Activated CD4-positive, alpha-beta memory T cell treated with anti-CD3 and anti-CD28 coated beads, Interleukin-2, amount 10 ng/mL, durations not matched to agents 7 days and 5 days (primary cell): ENCODE measurements around the gene IDH3B. TPM values are rescaled to one million over a fixed set of nuclear protein-coding genes. Genes with fewer than 3 reads are reported as not detected.
"Not testable (repeated sequence)": the region's sequence is repeated elsewhere in the genome, so short reads cannot be mapped to it uniquely, and the experiment has no call there.

Experiments used
- CTCF ChIA-PET: fragments of 350-600 bp; sonication (Branson Sonifier 250); formaldehyde crosslinking; loops from one replicate; lab custom pipeline; 2021; ENCODE audit warnings: antibody characterized with exemption, inconsistent platforms; lab: Charles Lee
- POLR2A ChIA-PET: fragments of 350-600 bp; sonication (Branson Sonifier 250); formaldehyde crosslinking; loops from one replicate; lab custom pipeline; 2021; ENCODE audit warnings: antibody characterized with exemption; lab: Charles Lee
- DNase-seq: peaks from one replicate; pipeline ENCODE4 v3.0.0-alpha.2; 2020
- H3K27ac Mint-ChIP-seq: one replicate; pipeline ENCODE4 v1.8.0; 2021; ENCODE audit warnings: mild to moderate bottlenecking, mixed read lengths
- H3K27me3 Mint-ChIP-seq: one replicate; pipeline ENCODE4 v1.8.0; 2021; ENCODE audit warnings: mixed read lengths
- H3K36me3 Mint-ChIP-seq: one replicate; pipeline ENCODE4 v1.8.0; 2021; ENCODE audit warnings: low read depth, mixed read lengths
- H3K4me1 Mint-ChIP-seq: one replicate; pipeline ENCODE4 v1.8.0; 2021; ENCODE audit warnings: mixed read lengths
- H3K4me3 Mint-ChIP-seq: one replicate; pipeline ENCODE4 v1.8.0; 2021; ENCODE audit warnings: mild to moderate bottlenecking, mixed read lengths
- H3K9me3 Mint-ChIP-seq: one replicate; pipeline ENCODE4 v1.8.0; 2021; ENCODE audit warnings: mixed read lengths
- total RNA-seq, 2 experiments: library from RNA; stranded (reverse); gene quantifications; one replicate each; pipeline ENCODE4 v1.2.3, GENCODE V29; 2021

Gene IDH3B
- total RNA-seq, 2 experiments from 2014 or later: 78.8 to 82.2 TPM

GRCh38 chr20:2692036-2692885, 28.2 kb upstream of the IDH3B start, which contains the start of gene EBF4:
EBF4 (plus strand) TSS chr20:2692780; CDS start chr20:2693646, 866 bp downstream.
- peak within 1 kb of the TSS; percentile 32 for H3K27ac Mint-ChIP-seq
- H3K4me3 Mint-ChIP-seq: peak within 1 kb of the TSS; percentile 78
- peaks cover 26% of the 10 kb centered on the region for H3K4me1 Mint-ChIP-seq
- no peaks in the 10 kb centered on the region for H3K9me3 Mint-ChIP-seq
- POLR2A ChIA-PET: interaction anchor here (1.5 kb wide), 1 partner anchor 49 kb away, joined by 5 read pairs; no protein-coding TSS in a partner anchor
- H3K27me3 Mint-ChIP-seq: peaks cover 51% of the 10 kb centered on the region
- DNase-seq: no peak
- H3K36me3 Mint-ChIP-seq: peaks cover 3% of the 10 kb centered on the region
- CTCF ChIA-PET: no interaction called here

DNA sequence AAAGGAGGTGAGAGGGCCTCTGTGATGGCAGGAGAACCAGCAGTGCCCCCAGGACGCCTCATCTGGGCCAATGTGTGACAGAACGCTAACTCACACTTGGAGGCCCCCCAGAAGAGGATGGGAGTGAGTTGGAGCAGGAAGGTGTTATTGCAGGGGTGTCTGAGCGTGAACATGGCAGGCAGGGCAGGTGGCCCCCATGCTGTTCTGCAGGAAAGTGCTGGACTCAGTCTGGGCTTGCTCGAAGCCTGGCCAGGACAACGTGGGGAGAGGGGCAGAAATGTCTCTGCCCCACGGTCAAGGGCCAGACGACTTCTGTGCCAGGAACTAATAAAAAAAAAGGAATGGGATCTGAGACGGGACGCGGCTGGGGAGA, 27.6 kb upstream of the IDH3B start:
- H3K9me3 Mint-ChIP-seq: no peaks in the 10 kb centered on the region
- ChIA-PET CTCF (no interaction called here), POLR2A (interaction anchor here (1.5 kb wide), 1 partner anchor 50 kb away, joined by 5 read pairs; no protein-coding TSS in a partner anchor)
- DNase-seq: no peak
- peaks cover 3% of the 10 kb centered on the region for H3K36me3 Mint-ChIP-seq
- peak overlapping the region; percentile 78 for H3K4me3 Mint-ChIP-seq
- no peak overlapping the region for H3K27ac Mint-ChIP-seq
- peaks cover 47% of the 10 kb centered on the region for H3K27me3 Mint-ChIP-seq
- peaks cover 26% of the 10 kb centered on the region for H3K4me1 Mint-ChIP-seq

DNA sequence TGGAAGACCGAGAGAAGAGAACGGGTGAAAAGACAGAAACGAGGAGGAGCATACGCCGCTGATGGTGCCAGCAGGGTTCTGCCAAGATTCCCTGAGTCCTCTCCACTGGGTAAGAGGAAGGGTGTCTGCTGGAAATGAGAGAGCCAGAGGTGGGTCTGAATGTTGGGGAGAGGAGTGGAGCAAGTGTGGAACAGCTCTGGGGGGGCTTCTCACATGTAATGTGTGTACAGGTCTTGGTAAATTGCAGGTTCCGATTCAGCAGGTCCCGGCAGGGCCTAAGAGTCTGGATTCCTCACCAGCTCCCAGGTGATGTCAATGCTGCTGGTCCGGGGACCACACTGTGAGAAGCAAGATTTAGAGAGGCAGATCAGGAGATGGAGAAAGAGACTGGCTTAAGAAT, 27.1 kb upstream of the IDH3B start:
- Mint-ChIP-seq H3K4me1 (peaks cover 26% of the 10 kb centered on the region), H3K36me3 (peaks cover 3% of the 10 kb centered on the region), H3K4me3 (peak overlapping the region; percentile 78), H3K27me3 (peaks cover 47% of the 10 kb centered on the region), H3K27ac (no peak overlapping the region), H3K9me3 (no peaks in the 10 kb centered on the region)
- POLR2A ChIA-PET: no interaction called here
- DNase-seq: no peak
- CTCF ChIA-PET: no interaction called here

DNA sequence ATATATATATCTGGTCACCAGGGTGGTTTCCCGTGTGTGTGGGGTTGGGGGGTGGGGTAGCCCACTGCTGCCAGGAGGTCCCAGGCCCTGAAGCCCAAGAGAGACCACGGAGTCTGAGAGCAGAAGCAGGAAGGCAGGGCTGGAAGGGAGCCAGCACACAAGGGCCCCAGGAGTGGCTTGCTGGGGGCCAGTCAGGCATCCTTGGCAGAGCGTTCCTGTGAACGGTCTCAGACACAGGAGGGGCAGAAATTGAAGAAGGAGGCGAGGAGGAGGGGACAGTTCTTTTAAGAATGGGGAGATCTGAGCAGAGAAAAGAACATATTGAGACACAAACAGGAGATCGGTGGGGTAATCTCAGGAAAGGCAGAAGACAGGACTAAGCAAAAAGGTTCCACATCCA, 26.7 kb upstream of the IDH3B start:
- CTCF ChIA-PET: no interaction called here
- no peak for DNase-seq

DNA sequence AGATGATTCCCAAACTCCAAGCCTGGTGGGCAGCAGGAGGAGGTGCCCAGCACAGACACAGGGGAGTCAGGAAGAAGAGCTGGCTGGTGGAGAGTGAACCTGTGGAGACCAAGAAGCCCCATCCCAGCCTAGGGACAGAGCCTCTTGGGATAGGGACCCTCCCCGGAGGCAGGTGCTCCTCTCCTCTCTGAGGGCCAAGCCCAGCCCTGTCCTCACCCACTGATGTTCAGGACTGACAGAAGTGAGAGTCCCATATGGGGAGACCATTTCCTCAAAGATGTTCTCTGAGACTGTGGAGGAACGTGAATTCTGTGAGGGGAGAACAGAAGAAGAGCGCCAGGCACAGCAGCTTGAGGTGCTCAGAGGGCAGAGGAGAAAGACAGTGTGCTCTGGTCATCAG, 26.2 kb upstream of the IDH3B start:
- no peak overlapping the region for H3K27ac Mint-ChIP-seq
- H3K9me3 Mint-ChIP-seq: no peaks in the 10 kb centered on the region
- DNase-seq: no peak
- peaks cover 3% of the 10 kb centered on the region for H3K36me3 Mint-ChIP-seq
- ChIA-PET POLR2A (interaction anchor here (1.0 to 3.2 kb wide), 2 partner anchors 38 to 51 kb away, joined by 3 to 11 read pairs; partner anchors contain the start of gene NOP56), CTCF (interaction anchor here (3.0 to 4.0 kb wide), 2 partner anchors 52 to 54 kb away, joined by 24 to 29 read pairs; no protein-coding TSS in a partner anchor)
- peaks cover 46% of the 10 kb centered on the region for H3K27me3 Mint-ChIP-seq
- H3K4me3 Mint-ChIP-seq: no peak overlapping the region
- H3K4me1 Mint-ChIP-seq: peaks cover 26% of the 10 kb centered on the region

More for the DNA sequence above, 26.7 kb upstream of the IDH3B start:
- peaks cover 3% of the 10 kb centered on the region for H3K36me3 Mint-ChIP-seq
- peaks cover 46% of the 10 kb centered on the region for H3K27me3 Mint-ChIP-seq
- no peaks in the 10 kb centered on the region for H3K9me3 Mint-ChIP-seq
- no peak overlapping the region for H3K27ac Mint-ChIP-seq
- peaks cover 26% of the 10 kb centered on the region for H3K4me1 Mint-ChIP-seq
- peak overlapping the region; percentile 78 for H3K4me3 Mint-ChIP-seq
- POLR2A ChIA-PET: no interaction called here

DNA sequence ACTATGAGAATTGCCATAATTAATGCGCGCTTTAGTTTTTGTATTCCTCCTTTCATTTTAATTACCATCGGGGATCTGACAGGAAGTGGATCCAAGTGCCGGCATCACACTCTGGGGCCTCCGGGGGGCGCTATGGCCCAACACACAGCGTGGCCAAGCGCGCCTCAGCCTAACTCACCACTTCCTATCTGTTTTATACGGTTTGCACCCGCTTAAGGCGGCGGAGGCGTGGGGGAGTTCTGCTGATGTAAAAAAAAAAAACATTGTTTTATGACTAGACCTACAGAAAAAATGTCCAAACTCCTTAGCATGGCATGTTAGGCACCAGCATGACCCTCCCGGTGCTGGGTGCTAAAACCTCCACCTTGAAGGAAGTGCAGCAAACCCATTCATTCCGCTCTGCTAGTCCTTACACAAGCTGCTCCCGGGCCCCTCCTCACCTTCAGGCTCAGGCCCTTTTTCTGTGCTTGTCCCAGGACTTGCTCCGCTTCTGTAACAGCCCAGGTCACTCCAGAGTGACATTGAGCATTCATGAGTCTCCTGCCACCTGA, 24.1 kb upstream of the IDH3B start:
- peaks cover 3% of the 10 kb centered on the region for H3K36me3 Mint-ChIP-seq
- H3K4me3 Mint-ChIP-seq: peak overlapping the region; percentile 32
- CTCF ChIA-PET: interaction anchor here (1.0 to 4.0 kb wide), 14 partner anchors 11 to 180 kb away, joined by 3 to 29 read pairs (median 4); no protein-coding TSS in a partner anchor
- H3K9me3 Mint-ChIP-seq: no peaks in the 10 kb centered on the region
- H3K27ac Mint-ChIP-seq: peak overlapping the region; percentile 21
- DNase-seq: peak; percentile 88
- H3K27me3 Mint-ChIP-seq: peaks cover 36% of the 10 kb centered on the region
- POLR2A ChIA-PET: interaction anchor here (1.2 to 3.2 kb wide), 5 partner anchors 12 to 64 kb away, joined by 5 to 12 read pairs (median 6); partner anchors contain the start of gene NOP56
- H3K4me1 Mint-ChIP-seq: peaks cover 26% of the 10 kb centered on the region

- H3K4me1 Mint-ChIP-seq: peaks cover 26% of the 10 kb centered on the region
- no peak overlapping the region for H3K27ac Mint-ChIP-seq
- peaks cover 3% of the 10 kb centered on the region for H3K36me3 Mint-ChIP-seq
- POLR2A ChIA-PET: interaction anchor here (1.2 to 3.2 kb wide), 4 partner anchors 11 to 54 kb away, joined by 5 to 12 read pairs (median 8); partner anchors contain the start of gene NOP56
- DNase-seq: no peak
- CTCF ChIA-PET: interaction anchor here (0.9 to 4.0 kb wide), 12 partner anchors 12 to 181 kb away, joined by 3 to 29 read pairs (median 4); no protein-coding TSS in a partner anchor
- H3K4me3 Mint-ChIP-seq: no peak overlapping the region
- peaks cover 40% of the 10 kb centered on the region for H3K27me3 Mint-ChIP-seq
- H3K9me3 Mint-ChIP-seq: no peaks in the 10 kb centered on the region
These were observed 23.5 kb upstream of the IDH3B start for GRCh38 chr20:2687514-2687913.

GRCh38 chr20:2684817-2685216, 20.8 kb upstream of the IDH3B start:
- CTCF ChIA-PET: interaction anchor here (1.8 kb wide), 1 partner anchor 56 kb away, joined by 7 read pairs; no protein-coding TSS in a partner anchor
- H3K27ac Mint-ChIP-seq, H3K36me3 Mint-ChIP-seq, DNase-seq, H3K9me3 Mint-ChIP-seq, H3K4me3 Mint-ChIP-seq: not testable (repeated sequence)
- Mint-ChIP-seq H3K4me1 (peaks cover 15% of the 10 kb centered on the region), H3K27me3 (peaks cover 25% of the 10 kb centered on the region)
- POLR2A ChIA-PET: interaction anchor here (0.8 to 2.0 kb wide), 3 partner anchors 21 to 44 kb away, joined by 3 to 7 read pairs (median 3); partner anchors contain the start of gene IDH3B

GRCh38 chr20:2682040-2682439, 18.0 kb upstream of the IDH3B start:
- H3K36me3 Mint-ChIP-seq, H3K4me1 Mint-ChIP-seq, H3K27ac Mint-ChIP-seq, DNase-seq, H3K4me3 Mint-ChIP-seq, CTCF ChIA-PET, POLR2A ChIA-PET, H3K9me3 Mint-ChIP-seq: not testable (repeated sequence)
- peaks cover 26% of the 10 kb centered on the region for H3K27me3 Mint-ChIP-seq

DNA sequence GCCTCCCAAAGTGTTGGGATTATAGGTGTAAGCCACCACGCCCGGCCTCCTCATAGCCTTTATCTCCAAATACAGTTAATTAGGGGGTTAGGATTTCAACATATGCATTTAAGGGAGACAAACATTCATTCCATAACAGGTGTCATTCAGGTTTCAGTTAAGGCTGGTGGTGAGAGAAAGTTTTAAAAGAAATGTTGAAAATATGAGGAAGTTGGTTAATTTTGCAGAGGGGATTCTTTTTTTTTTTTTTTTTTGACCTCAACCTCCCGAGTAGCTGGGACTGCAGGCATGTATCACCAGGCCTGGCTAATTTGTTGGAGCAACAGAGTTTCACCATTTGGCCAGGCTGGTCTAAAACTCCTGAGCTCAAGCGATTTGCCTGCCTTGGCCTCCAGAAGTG, 16.0 kb upstream of the IDH3B start:
- no peaks in the 10 kb centered on the region for H3K4me1 Mint-ChIP-seq
- ChIA-PET POLR2A (no interaction called here), CTCF (interaction anchor here (0.7 kb wide), 1 partner anchor 365 kb away, joined by 4 read pairs; no protein-coding TSS in a partner anchor)
- H3K27me3 Mint-ChIP-seq: peaks cover 19% of the 10 kb centered on the region
- DNase-seq: no peak
- H3K9me3 Mint-ChIP-seq: no peaks in the 10 kb centered on the region
- no peak overlapping the region for H3K27ac Mint-ChIP-seq
- H3K4me3 Mint-ChIP-seq: no peak overlapping the region
- no peaks in the 10 kb centered on the region for H3K36me3 Mint-ChIP-seq

DNA sequence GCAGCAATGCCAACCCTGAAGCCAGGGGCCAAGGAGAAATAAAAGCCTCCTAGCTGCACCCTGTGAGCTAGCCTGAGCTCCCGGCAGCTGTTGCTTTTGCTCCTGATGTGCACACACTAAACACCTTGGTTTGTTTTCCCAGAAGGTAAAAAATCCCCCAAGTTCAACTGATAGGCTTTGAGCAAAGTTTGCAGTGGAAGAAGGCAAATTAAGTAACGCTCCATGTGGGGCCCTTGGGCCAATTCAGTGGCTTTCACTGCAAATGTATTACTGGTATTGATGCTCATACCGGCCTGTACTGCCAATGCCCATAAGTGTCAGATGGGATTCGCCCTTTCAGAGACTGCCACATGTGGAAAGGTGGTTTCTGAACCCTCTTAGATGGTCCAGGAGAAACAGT, 9.4 kb upstream of the IDH3B start:
- H3K36me3 Mint-ChIP-seq: no peaks in the 10 kb centered on the region
- POLR2A ChIA-PET: interaction anchor here (0.6 to 1.4 kb wide), 3 partner anchors 8 to 21 kb away, joined by 3 to 6 read pairs (median 5); partner anchors contain the start of genes IDH3B and NOP56
- no peaks in the 10 kb centered on the region for H3K4me1 Mint-ChIP-seq
- H3K27ac Mint-ChIP-seq: no peak overlapping the region
- peaks cover 15% of the 10 kb centered on the region for H3K27me3 Mint-ChIP-seq
- DNase-seq: no peak
- H3K4me3 Mint-ChIP-seq: no peak overlapping the region
- H3K9me3 Mint-ChIP-seq: no peaks in the 10 kb centered on the region
- CTCF ChIA-PET: interaction anchor here (0.9 to 1.8 kb wide), 4 partner anchors 24 to 466 kb away, joined by 3 read pairs; no protein-coding TSS in a partner anchor

- Mint-ChIP-seq H3K36me3 (no peaks in the 10 kb centered on the region), H3K9me3 (no peaks in the 10 kb centered on the region), H3K27ac (no peak overlapping the region), H3K4me3 (no peak overlapping the region), H3K4me1 (no peaks in the 10 kb centered on the region), H3K27me3 (peaks cover 15% of the 10 kb centered on the region)
- CTCF ChIA-PET: interaction anchor here (1.1 to 1.8 kb wide), 3 partner anchors 21 to 465 kb away, joined by 3 read pairs; no protein-coding TSS in a partner anchor
- no peak for DNase-seq
- POLR2A ChIA-PET: interaction anchor here (1.4 kb wide), 1 partner anchor 8 kb away, joined by 6 read pairs; the partner anchor contains the start of gene IDH3B
These were observed 8.4 kb upstream of the IDH3B start for GRCh38 chr20:2672446-2672845.
